Smooth muscle cell (in vitro differentiated cells): ENCODE data around the gene DEFB114. TPM values are rescaled to one million over a fixed set of nuclear protein-coding genes. Genes with fewer than 3 reads are reported as not detected.

Experiments
- DNase-seq: peaks from one replicate; lab custom pipeline; 2025; ENCODE audit not compliant: unreplicated experiment; lab: John Stamatoyannopoulos, UW
- H2AFZ ChIP-seq: fragments of 200-600 bp; sonication (generic); 2 replicates; pipeline ENCODE4 v1.6.0; 2016; ENCODE audit warnings: antibody characterized with exemption, low read depth, mild to moderate bottlenecking
- H3F3A ChIP-seq: fragments of 200-600 bp; sonication (generic); 2 replicates; pipeline ENCODE4 v1.6.0; 2017; ENCODE audit warnings: antibody characterized with exemption, low read depth
- H3K27ac ChIP-seq: fragments of 200-600 bp; sonication (generic); 2 replicates; pipeline ENCODE4 v1.5.1; 2016; ENCODE audit warnings: low read depth, mild to moderate bottlenecking
- H3K27me3 ChIP-seq: fragments of 200-600 bp; sonication (generic); 2 replicates; pipeline ENCODE4 v1.6.1; 2016; ENCODE audit warnings: low read depth, mild to moderate bottlenecking
- H3K36me3 ChIP-seq: fragments of 200-600 bp; sonication (generic); 2 replicates; pipeline ENCODE4 v1.5.1; 2016; ENCODE audit warnings: low read depth
- H3K4me1 ChIP-seq: fragments of 200-600 bp; sonication (generic); 2 replicates; pipeline ENCODE4 v1.5.1; 2016; ENCODE audit warnings: low read depth
- H3K4me2 ChIP-seq: fragments of 200-600 bp; sonication (generic); 2 replicates; pipeline ENCODE4 v1.6.0; 2016; ENCODE audit warnings: mild to moderate bottlenecking
- H3K4me3 ChIP-seq: fragments of 200-600 bp; sonication (generic); 2 replicates; pipeline ENCODE4 v1.5.1; 2016; ENCODE audit warnings: mild to moderate bottlenecking
- H3K79me2 ChIP-seq: fragments of 200-600 bp; sonication (generic); 2 replicates; pipeline ENCODE4 v1.6.0; 2016; ENCODE audit warnings: low read depth, mild to moderate bottlenecking
- H3K9ac ChIP-seq: fragments of 200-600 bp; sonication (generic); 2 replicates; pipeline ENCODE4 v1.6.0; 2016; ENCODE audit warnings: low read depth
- H3K9me3 ChIP-seq: fragments of 200-600 bp; sonication (generic); replicated peaks from 2 replicates; pipeline ENCODE4 v1.5.1; 2016; ENCODE audit warnings: low read depth
- H4K20me1 ChIP-seq: fragments of 200-600 bp; sonication (generic); 2 replicates; pipeline ENCODE4 v1.6.0; 2016; ENCODE audit warnings: low read depth
- CTCF ChIP-seq: fragments of 200-600 bp; sonication (generic); IDR thresholded peaks from 2 replicates; pipeline ENCODE4 v1.5.1; 2017; ENCODE audit warnings: borderline replicate concordance, mild to moderate bottlenecking, antibody characterized with exemption; ENCODE audit not compliant: insufficient read depth, poor library complexity, severe bottlenecking
- WGBS: methylation state at CpG from one replicate; pipeline ENCODE4 v1.1.7; 2016; ENCODE audit warnings: low lambda C conversion rate; 5-methylcytosine and 5-hydroxymethylcytosine counted together
- polyA plus RNA-seq: library from polyadenylated mRNA; unstranded; fragments of >200 nt; fragmentation: Nextera tagmentation; extraction: Ambion mirVana; gene quantifications from 2 replicates; pipeline ENCODE4 v1.2.1, GENCODE V29; 2016
- total RNA-seq: library from RNA; depleted of rRNA; stranded (reverse); fragments of >200 nt; gene quantifications from 2 replicates; pipeline ENCODE4 v1.2.3, GENCODE V29; 2014

DEFB114 gene
- total and polyA plus RNA-seq, 2 experiments from 2014 or later, result not detected

- H2AFZ ChIP-seq, result no peak overlapping the region
- TF ChIP-seq CTCF, result no peak
- 80% methylated on average over 1 of the region's 1 CpG for WGBS
- no peak overlapping the region for H3K9ac ChIP-seq
- H3F3A ChIP-seq, result no peaks in the 10 kb centered on the region
- H3K9me3 ChIP-seq, result no peaks in the 10 kb centered on the region
- no peaks in the 10 kb centered on the region for H3K4me1 ChIP-seq
- no peaks in the 10 kb centered on the region for H3K36me3 ChIP-seq
- no peak overlapping the region for H3K4me3 ChIP-seq
- H3K27ac ChIP-seq, result no peak overlapping the region
- no peaks in the 10 kb centered on the region for H4K20me1 ChIP-seq
- no peak for DNase-seq
- H3K79me2 ChIP-seq, result no peaks in the 10 kb centered on the region
- no peaks in the 10 kb centered on the region for H3K27me3 ChIP-seq
- H3K4me2 ChIP-seq, result no peak overlapping the region
Measured at GRCh38 chr6:49980898-49981297, 16.9 kb upstream of the DEFB114 start.

GRCh38 chr6:49979584-49979983, 15.6 kb upstream of the DEFB114 start:
- H3K4me3 ChIP-seq, result no peak overlapping the region
- no peak overlapping the region for H2AFZ ChIP-seq
- no peak overlapping the region for H3K4me2 ChIP-seq
- no peaks in the 10 kb centered on the region for H3K4me1 ChIP-seq
- no peaks in the 10 kb centered on the region for H3K36me3 ChIP-seq
- H3K27me3 ChIP-seq, result no peaks in the 10 kb centered on the region
- H3K9me3 ChIP-seq, result no peaks in the 10 kb centered on the region
- H4K20me1 ChIP-seq, result no peaks in the 10 kb centered on the region
- no peaks in the 10 kb centered on the region for H3F3A ChIP-seq
- WGBS, result 91% methylated on average over 4 of the region's 4 CpGs
- no peak overlapping the region for H3K27ac ChIP-seq
- no peak overlapping the region for H3K9ac ChIP-seq
- H3K79me2 ChIP-seq, result no peaks in the 10 kb centered on the region
- no peak for DNase-seq
- no peak for TF ChIP-seq CTCF

- H3K9ac ChIP-seq, result no peak overlapping the region
Measured at GRCh38 chr6:49978332-49979226, 14.6 kb upstream of the DEFB114 start.

More at GRCh38 chr6:49978332-49979226, 14.6 kb upstream of the DEFB114 start:
- DNase-seq, result no peak
- Histone ChIP-seq H3K27me3 (no peaks in the 10 kb centered on the region), H3F3A (no peaks in the 10 kb centered on the region), H3K36me3 (no peaks in the 10 kb centered on the region), H3K4me2 (peak overlapping the region; percentile 34), H2AFZ (peak overlapping the region; percentile 51), H3K4me3 (peak overlapping the region; percentile 27), H4K20me1 (no peaks in the 10 kb centered on the region), H3K27ac (no peak overlapping the region), H3K9me3 (no peaks in the 10 kb centered on the region), H3K79me2 (no peaks in the 10 kb centered on the region), H3K4me1 (no peaks in the 10 kb centered on the region)
- 81% methylated on average over 3 of the region's 3 CpGs for WGBS
- TF ChIP-seq CTCF, result no peak
